Stomach (tissue), 4 donors: ENCODE results near the gene CST11.

Source experiments
- POLR2A ChIP-seq, 4 donors: fragments of 450-650 bp; IDR thresholded peaks; one replicate each; pipeline ENCODE4 v1.6.1; 2016; ENCODE audit warnings: antibody characterized with exemption in 4 of 4, control low read depth in 2 of 4, mild to moderate bottlenecking in 1 of 4, moderate library complexity in 1 of 4
- TF ChIP-seq, protein P1 (sequence below), 7 experiments: fragments of 450-650 bp in 4 of 7; fragments of 200-600 bp in 3 of 7; sonication (generic) in 3 of 7; IDR thresholded peaks; one replicate each; pipeline ENCODE4 v1.5.1; 2016 to 2019; ENCODE audit warnings: antibody characterized with exemption in 7 of 7, control low read depth in 2 of 7, mild to moderate bottlenecking in 1 of 7

DNA sequence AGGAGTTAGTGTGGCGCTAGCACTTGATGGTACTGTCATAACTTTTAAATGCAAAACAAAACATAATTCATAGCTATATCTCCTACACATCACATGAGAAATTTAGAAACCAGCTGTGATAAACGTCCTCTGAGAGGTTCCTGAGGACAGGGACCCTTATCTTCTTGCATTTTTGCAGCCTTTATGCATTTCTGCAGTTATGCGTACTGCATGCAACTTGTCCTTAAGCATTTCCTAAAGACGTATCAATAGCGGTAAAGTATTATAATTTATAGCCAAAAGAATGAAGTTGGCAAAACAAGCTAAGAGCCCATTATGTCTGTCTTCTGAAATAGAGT is 33.0 kb downstream of the CST11 start:
- TF ChIP-seq, protein P1, sequence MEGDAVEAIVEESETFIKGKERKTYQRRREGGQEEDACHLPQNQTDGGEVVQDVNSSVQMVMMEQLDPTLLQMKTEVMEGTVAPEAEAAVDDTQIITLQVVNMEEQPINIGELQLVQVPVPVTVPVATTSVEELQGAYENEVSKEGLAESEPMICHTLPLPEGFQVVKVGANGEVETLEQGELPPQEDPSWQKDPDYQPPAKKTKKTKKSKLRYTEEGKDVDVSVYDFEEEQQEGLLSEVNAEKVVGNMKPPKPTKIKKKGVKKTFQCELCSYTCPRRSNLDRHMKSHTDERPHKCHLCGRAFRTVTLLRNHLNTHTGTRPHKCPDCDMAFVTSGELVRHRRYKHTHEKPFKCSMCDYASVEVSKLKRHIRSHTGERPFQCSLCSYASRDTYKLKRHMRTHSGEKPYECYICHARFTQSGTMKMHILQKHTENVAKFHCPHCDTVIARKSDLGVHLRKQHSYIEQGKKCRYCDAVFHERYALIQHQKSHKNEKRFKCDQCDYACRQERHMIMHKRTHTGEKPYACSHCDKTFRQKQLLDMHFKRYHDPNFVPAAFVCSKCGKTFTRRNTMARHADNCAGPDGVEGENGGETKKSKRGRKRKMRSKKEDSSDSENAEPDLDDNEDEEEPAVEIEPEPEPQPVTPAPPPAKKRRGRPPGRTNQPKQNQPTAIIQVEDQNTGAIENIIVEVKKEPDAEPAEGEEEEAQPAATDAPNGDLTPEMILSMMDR (IDR thresholded peaks at IDR 0.05): no peak
- TF ChIP-seq POLR2A (IDR thresholded peaks at IDR 0.05): no peak
